Measurements from ENCODE around the gene PDHB.

PDHB gene

DNA sequence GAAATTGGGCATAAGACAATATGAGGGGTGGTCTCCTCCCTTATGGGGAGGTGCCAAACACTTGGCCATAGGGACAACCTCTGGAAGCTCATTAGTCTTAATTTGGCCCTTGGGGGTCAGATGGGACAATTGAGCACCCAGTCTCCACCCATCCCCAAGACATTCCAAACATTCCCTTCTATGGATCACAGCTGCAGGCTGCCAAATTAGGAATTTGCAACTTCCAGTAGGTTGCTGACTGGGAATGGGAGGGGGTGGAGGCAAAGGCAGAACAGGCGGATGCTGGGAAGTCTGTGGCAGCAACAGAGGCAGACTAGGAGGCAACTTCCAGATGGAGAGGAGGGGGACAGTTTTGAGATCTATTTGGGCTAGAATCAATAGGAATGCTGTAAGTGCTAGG is 1.4 kb upstream of the PDHB start:
- DNase-seq, result no peak

DNA sequence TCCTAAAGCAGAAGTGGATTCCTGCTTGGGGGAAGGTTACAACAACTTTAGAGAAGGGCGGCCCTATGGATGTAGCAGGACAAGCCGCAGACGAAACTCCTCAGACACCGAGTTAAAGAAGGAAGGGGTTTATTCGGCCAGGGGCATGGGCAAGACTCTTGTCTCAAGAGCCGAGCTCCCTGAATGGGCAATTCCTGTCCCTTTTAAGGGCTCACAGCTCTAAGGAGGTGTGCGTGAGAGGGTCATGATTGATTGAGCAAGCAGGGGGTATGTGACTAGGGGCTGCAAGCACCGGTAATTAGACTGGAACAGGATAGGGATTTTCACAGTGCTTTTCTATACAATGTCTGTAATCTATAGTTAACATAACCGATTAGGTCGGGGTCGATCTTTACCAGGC is 879 bp upstream of the PDHB start:
- no peak for DNase-seq

DNA sequence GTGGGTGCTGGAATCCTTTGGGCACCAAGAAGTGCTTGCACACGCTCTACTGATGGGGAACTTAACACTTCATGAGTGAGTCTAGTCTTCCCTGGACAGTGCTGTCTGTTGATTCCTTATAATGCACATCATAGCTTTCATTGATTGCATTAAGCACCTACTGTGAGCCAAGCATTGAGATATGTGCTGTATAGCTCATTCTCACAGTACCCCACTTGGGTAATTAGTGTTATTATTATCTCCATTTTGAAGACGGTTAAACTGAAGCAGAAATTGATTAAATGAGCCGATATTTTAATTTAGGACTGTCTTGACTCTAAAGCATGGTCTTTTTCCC is 504 bp upstream of the PDHB start:
- no peak for DNase-seq

DNA sequence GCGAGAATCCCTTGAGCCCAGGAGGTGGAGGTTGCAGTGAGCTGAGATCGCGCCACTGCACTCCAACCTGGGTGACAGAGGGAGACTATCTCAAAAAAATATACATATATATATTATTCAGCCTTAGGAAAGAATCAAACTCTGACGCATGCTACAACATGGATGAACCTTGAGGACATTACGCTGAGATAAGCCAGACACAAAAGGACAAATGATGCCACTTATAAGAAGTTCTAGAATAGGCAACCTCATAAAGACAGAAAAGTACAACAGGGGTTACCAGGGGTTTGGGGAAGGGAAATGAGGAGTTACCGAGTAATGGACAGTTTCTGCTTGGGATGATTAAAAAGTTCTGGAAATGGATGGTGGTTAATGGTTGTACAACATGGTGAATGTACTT is 727 bp downstream of the PDHB start:
- no peak for DNase-seq

DNA sequence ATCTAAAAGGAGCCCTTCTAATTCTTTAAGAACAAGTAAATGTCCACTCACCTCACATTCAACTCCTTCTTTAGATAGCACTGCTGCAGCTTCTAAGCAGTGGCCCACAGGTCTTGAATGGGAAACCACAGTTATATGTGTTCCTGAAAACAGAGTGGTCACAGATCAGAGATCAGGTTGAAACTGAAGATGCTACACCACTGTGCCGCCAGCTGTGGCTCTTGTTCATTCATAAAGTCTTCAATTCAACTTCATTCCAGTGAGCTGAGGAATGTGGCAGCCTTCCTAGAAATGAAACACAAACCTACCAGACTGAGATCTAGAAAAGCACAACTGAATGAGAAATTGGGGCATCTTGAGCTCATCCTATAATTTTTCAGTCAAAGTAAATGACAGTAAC is 4.0 kb downstream of the PDHB start:
- no peak for DNase-seq

DNA sequence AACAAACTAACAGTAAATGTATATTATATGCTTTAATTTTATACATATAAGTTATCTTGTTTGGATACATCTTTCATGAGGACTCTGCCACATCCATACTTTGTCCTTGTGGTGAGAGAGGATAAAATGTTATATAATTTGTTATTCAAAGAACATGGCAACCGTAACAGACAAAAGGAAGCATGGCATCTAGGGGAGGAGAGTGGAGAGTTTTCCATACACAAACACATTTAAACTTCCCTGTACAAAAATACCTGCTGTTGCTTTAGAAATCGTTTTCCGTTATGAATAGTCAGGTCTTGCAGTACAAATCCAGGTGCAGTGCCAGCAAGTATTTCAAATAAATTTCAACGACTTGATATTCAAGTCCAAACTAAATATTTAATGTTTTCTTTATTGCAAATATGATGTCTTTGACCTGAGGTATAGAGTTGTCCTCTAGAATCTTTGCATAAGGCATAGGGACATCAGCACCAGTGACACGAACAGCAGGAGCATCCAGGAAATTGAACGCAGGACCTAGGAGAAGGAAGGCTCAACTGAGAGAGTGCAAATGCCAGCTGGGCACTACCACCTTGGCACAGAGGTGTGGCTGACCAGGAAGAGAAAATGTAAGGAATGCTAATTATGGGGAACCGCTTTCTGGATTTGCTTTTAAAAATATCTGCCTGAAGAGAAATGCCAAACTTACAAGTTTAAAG is 5.8 kb downstream of the PDHB start:
- DNase-seq, result no peak

DNA sequence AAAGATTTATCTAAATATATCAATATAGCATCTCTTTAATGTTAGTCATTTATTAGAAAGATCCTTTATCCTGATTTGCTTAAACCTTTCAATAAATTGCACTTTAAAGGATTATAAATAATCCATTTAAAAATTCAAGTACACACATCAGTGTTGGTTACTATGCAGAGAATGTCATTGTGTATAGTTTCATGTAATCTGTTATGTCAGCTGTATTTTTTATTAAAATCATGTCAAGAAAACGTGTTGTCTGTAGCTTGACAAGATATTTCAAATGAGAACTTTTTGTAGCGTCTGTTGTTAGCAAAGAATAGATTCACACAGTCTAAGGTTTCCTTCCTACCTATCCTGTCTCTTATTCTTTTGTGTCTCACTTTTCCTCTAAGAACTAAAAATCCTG is 7.8 kb downstream of the PDHB start:
- no peak for DNase-seq

DNA sequence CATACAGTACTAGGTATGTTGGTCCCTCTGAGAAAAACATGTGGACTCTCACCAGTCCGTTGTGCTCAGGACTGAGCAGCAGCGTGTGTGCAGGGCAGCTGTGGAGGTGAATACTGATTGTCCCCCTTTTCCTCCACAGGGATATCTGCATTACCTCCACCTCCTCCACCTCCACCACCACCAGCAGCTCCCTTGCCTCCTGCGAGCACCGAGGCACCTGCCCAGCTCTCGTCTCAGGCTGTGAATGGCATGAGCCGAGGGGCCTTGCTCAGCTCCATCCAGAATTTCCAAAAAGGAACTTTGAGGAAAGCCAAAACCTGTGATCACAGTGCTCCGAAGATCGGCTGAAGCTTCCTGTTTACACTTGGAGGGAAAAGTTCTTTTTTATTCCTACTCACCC is 9.0 kb downstream of the PDHB start:
- DNase-seq, result no peak

DNA sequence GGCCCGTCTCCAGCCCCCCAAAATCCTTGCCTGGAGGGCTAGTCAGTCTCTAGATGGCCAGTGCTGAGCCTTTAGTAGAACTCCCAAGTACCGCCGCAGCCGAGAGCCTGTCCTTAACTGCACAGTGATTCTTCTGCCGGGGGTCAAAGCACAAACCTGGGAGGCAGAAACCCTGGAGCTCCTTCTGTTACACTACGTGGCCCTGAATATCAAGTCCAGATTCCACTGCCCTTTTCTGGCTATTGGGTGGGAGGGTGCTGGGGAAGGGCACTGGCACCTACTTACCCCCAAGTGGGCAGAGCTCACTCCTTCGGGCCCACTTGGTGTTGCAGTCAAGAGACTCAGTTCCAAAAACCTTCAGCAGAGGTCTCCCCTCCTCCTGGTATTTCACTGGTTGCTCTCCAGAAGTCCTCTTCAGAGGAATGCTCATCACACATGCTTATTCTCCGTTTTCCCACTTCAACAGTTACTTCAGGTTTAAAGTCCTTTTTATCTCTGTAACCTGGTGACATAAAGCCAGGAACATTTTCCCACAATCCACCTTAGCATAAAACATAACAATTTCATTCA is 10.8 kb downstream of the PDHB start:
- DNase-seq, result no peak

DNA sequence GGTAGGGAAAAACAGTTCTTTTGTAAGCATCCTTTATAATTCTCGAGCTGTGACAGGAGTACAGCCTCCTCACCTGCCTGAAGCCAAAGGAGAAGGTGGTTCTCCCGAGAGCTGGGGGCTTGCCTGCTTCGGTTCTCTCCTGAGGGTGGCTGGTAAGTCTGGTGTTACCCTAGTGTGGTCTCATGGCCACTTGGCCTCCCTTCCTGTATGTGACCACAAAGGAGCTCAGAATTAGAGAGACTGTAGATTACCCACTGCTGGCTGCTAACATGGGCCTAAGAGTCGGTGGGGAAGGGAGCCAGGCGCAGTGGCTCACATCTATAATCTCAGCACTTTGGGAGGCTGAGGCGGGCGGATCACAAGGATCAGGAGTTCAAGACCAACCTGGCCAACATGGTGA is 12.6 kb downstream of the PDHB start:
- DNase-seq, result no peak

DNA sequence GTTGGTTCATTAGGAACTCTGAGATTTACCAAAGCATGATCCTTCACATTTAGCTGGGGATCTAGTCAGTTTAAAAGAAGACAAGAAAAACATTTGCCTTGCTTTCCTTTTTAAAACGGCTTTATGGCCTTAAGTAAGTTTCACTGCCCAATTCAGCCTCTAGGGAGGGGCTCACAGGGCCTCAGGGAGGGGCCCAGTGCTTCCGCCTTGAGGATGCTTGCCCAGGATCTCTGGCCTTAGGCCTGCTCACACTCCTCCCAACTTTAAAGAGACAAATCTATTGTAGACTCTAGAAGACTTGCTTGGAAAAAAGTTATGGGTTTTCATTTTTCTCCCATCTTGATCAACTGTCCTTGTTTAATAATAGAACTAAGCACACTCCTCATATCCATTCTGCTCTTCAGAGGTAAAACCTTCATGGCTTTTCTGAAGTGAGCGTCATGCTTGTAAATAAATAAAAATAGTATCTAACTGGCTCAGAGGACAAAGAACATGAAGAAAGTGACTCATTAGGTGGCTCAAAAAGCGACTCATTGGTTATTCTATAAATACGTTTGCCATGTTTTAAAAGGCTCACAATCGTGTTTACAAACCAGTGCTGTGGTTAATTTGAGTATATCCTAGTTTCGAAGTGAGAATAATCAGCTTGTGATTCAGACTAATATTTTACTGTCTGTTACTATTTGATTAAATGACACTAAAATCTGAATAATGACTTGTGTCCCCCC is 13.7 kb downstream of the PDHB start:
- DNase-seq, result no peak

DNA sequence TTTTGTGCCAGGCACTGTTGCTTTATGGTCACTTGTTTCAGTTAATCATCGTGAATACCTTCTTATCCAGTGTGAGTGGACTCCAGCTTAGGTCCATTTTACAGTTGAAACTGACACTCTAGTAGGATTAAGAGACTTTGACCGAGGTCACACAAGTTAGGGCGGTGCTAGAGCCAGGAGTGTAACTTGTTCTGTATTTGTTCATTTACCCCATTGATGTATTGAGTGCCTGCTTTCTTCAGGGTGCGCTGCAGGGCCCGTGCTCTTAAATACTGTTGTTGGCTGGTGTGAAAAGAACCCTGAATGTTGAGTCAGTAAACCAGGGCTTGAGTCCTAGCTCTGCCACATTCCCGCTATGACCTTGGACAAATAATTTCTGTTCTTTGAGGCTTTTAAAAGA is 15.4 kb downstream of the PDHB start:
- DNase-seq, result no peak

DNA sequence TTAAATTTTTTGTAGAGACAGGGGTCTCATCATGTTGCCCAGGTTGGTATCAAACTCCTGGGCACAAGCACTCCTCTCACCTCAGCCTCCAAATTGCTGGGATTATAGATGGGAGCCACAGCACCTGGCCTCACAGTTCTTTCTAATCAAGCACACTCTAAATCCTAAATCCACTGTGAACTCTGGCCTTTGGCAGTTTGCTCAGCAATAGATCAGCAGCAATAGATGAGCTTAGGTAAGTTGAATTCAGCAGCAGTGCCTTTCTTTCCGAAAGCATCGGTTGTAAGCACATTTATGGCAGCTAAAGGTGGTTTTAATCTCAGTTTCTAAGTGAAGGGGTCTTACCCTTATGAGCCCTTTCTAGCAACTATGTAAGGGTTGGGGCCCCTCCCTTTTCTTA is 16.6 kb downstream of the PDHB start:
- no peak for DNase-seq

DNA sequence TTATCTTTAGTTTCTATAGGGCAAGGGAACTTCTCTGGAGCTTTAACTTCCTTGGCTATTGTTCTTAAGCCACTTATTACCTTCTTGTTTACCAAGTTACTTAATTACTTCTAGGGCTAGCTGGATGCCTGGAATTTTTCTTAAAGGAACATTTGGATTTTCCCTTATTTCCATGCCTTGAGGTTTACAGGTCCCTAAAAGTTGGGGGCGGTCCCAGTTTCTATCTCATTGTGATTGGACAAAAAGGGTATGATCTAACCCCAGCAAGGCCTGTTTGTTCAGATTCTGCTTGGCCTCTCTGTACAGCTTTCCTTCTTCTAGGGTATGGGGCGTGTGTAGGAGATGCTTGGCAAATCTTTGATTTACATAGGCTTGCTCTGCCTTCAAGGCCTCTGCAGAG is 17.4 kb downstream of the PDHB start:
- no peak for DNase-seq

DNA sequence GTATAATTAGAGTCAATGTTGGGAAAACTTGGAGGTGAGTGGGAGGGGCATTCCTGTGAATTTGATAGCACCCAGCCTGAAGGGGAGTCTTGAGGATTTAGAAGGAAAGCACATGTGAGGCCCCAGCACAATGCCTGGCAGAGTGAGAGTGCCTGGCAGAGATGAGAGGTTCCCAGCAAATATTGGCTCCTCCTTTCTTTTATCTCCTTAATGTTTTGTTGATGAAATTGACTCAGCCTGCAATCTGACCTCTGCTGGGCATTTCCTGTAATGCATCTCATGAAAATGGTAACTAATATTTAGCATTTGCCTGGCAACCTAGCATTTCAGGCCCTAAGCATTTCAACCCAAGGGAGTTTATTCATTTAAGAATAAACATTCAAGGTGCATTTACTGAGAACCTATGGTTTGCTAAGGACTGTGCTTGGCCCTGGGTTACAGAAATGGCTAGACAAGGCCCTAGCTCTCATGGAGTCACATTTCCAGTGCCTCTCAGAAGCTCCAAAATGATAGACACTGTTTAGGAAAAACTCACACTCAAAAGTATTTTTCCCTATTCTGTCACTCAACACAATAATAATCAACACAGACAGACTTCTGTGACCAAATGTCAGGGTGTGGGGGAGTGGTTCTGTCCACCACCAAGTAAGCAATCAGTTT is 19.0 kb downstream of the PDHB start:
- DNase-seq, result peak; percentile 30

DNA sequence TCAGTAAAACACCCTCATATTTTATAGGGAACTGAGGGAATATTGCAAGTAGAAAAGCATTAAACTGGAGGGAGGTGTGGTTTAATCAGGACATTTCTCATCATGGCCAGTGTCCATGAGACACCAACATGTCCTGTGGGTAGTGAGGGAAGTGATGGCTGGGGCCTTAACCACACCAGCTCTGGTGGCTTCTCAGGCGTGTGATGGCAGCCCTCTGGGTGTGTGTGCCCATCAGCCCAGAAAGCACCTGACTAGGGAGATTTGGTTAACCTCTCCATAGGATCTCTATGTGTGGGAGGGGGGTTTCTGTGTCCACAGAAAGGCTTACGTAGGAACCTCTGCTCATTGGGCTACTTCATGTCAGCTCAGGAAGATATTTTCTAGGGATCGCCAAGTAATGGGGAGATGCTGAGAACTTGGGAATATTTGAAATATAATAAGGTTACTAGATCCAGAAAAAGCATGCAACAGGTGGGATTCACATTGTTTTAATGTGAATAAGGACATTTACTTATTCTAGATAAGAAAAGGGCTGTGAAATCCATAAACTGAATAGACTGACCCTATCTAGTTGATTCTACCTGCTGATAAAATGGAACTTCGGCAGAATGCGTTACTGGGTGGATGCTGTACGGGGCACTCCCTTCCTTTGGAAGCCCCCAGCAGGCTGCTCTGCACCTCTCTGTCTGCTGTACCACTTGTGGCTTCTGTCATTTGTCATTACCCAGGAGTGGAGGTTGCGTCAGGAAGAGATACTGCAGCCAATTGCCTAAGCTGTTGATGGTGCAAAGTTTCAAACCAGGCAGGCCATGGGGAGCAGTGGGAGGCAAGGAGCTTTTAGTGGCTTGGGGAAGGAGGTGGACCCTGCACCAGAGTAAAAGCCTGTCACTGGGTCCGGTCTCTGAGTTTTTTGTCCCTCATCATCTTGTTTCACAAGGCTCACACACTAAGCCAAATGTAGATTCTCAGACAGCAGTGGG is 21.5 kb downstream of the PDHB start:
- DNase-seq, result no peak

DNA sequence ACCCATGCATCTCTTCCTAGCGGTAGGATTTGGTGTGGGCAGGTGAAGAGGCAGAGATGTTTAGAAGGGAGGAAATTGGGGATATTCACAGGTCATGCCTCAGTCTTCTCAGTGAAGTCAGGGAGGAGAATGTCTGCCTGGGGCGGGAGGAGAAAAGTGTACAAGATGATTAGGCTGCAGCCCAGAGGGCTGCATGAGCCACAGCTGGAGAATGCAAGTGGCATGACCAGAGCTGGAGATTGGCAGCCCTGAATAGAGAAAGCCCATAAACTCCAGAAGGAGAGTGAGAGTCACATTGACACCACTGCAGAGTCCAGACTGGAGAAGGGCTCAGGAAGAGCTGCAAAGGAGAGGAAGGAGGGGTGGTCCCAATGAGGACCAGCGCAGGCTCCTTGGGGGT is 22.6 kb downstream of the PDHB start:
- no peak for DNase-seq

DNA sequence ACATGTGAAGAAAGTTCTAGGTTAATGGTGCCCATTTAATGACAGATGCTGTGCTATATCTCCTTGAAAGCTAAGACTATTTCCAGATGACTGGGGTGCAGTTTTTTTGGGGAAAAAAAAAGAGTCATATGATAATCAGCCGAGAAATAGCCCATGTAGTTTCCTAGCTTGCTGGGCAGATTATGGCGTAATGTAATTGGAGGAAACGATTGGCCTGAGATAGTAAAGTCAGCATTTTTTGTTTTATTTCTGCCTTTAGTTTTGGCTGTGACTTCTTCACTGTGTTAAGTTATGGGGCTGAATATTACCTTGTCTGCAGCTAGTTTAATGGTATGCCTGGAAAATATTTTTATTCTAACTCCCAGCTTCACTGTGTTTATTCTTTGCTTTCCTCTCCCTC is 24.0 kb downstream of the PDHB start:
- DNase-seq, result no peak

DNA sequence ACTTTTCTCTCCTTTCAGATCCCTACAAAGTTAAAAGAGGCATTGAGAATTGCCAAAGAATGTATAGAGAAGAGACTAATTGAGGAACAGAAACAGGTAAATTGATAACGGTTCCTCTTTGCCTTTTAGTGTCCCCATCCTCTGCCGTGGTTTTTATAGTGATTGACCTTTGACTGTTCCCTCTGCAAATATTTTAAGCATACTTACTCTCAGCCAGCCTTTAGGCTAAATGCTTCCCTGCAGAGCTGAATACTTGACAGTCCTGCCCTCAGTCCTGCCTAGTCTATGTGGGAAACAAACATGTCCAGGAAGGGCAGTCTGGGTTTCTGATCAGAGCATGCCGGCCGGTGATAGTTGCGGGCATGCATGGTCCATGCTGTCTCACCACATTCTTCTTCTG is 24.7 kb downstream of the PDHB start:
- no peak for DNase-seq

DNA sequence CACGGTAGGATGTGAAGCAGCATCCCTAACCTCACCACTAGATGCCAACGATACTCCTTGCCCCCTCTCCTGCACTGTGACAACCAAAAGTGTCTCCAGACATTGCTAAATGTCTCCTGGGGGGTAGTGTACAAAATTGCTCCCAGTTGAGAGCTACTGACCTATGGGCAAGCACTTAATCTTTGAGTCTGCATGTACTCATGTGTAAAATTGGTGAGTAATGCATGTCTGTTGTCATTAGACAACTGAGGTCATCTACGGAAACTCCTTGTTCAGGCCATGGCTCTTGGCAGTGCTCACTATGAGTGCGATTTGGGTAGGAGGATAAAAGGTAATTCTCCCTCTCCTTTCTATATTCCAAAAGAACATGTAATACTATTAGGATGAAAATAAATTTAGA is 29.2 kb downstream of the PDHB start:
- DNase-seq, result no peak

DNA sequence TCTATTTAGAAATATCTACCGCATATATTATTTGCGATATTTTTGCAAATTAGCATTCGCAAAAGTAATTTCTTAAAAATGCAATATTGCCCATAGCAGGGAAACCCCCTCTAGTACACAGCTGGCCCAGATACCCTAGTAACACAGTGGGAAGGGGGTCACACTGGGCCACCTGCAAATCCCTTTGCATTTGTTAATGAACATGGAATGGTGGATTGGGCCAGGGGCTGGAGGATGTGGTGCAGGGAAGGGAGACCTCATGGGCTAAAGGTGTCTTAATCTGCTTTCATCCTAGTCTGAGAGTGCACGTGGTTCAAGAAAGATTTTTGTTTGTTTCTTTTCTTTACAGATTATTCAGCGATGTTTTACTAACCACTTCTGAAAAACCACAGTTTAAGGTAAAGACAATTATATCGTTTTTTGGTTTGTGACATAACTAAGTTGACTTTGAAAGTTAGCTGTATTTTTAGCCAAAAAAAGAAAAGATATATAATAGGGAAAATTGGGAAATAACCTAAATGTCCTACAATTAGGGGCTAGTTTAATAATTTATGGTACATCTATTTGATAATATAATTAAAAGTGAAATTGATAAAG is 30.0 kb downstream of the PDHB start:
- no peak for DNase-seq

DNA sequence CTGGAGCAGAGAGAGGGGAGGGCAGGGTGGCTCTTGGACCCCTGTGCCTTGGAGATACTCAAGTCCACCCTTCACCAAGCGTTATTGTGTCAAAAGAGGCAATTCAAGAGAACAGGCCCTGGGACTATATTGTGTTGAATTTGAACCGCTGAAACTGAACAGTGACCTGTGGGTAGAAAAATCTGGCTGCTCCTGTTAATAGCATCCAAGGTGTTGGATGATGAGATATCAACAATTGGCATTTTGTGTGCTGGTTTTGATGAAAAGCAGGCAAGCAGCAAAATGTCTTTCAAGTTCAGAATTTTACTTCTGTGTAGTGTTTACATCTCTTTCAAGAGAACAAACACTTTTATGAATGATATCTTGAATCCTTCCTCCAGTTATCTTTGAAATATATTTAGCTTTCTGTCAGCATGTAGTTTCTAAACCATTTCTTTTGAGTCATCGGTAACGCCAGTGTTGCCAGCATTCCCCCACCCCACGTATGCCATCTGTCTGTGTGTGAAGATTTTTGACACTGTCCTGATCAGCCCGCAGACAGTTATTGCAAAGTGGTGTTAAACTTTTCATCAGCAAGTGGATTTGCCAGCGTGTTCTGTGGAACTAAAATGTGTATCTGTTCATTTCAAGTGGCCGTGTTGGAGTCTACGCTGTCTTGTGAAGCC is 34.8 kb downstream of the PDHB start:
- no peak for DNase-seq

All from NCI-H2029 treated with DMSO at 0.1 percent for 48 hours (cell line).